ENCODE measurements around the gene NUDCD2.

Gene NUDCD2, protein sequence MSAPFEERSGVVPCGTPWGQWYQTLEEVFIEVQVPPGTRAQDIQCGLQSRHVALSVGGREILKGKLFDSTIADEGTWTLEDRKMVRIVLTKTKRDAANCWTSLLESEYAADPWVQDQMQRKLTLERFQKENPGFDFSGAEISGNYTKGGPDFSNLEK

GRCh38 chr5:163459819-163460561 lies at the start of gene NUDCD2:
TSS of gene NUDCD2 (minus strand) at chr5:163460102. CDS start at chr5:163460050, 52 bp downstream.
- DNase-seq = peak; percentile 83 to 85

DNA sequence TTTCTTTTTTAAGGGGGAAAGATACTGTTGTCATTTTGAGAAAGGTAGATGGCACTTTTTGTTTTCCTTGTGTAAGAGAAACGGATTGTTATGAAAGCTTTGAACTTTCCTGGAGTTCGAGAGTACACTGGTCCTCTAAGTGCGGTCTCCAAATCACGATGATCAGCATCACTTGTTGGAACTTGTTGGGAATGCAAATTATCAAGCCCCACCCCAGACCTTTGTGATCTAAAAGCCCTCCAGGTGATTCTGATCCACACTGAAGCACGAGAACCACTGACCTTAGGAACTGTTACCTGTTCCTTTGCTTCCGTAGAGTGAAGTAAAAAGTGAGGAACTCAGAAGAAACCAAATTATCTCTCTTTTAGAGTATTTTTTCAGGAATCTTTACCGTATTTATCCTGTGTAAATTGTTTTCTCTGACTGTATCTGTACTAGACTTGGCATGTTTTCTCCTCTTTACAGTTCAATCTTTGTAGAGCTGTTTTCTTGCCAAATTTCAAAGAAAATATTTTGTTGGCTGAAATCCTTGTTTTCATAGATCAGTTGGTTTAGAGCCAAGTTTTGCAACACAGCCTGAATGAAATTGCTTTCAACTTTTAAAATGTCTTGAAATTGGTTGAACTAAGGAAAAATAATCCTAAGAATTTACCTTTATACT lies 49.5 kb upstream of the NUDCD2 start:
- no peak for DNase-seq

GRCh38 chr5:163508753-163509152 lies 48.9 kb upstream of the NUDCD2 start:
- no peak for DNase-seq

DNA sequence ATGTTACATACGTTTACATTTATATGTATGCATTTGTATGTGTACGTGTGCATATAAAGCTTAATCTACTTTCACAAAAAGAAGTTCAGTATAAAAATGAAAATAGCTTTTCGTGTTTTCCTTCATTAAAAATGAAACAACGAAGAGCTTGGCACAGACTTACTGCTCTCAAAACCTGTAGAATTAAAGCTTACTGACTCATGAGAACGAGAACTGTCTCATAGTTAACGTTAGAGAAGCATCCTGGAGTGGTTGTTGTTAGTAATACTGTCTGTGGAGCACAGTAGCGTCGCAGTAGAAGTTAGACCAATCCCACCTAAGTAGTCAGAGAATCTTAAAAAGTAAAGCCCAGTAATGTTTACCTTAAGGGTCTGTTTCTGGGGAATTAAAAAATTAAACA lies 46.8 kb upstream of the NUDCD2 start:
- no peak for DNase-seq

DNA sequence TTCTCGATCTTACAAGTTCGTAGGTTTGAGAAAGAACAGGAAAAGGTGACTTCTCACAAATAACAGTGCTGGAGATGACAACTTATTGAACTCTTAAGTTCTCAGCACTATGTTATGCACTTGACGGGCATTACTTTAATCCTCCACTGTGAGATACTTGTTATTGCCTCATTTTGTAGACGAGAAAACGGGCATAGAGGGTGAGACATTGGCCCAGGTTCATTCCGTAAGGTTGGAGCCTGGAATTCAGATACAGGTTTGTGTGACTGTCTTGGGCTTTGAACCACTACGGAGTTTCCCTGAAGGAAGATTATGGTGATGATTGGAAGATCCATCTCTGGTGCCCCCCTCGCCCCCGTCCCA lies 46.2 kb upstream of the NUDCD2 start:
- no peak for DNase-seq

GRCh38 chr5:163505368-163506094 lies 45.6 kb upstream of the NUDCD2 start, which contains the start of gene MAT2B:
TSS of gene MAT2B (plus strand) at chr5:163505619. CDS start at chr5:163505687, 68 bp downstream.
- DNase-seq = peak; percentile 74 to 92

DNA sequence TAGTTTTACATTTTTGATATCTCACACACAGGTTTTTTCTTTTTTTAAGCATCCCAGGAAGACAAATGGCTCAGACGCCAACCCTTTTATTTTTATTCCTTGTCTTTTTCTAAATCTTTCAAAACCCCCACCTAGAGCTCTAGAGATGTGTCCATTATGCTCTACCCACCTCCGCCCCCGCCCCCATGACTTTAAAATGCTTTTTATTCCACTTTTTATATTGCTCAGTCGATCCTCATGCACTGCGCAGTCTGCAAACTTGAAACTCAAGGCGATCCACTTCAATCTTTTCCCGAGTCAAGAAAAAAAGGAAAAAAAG lies 45.1 kb upstream of the NUDCD2 start:
- DNase-seq = no peak

DNA sequence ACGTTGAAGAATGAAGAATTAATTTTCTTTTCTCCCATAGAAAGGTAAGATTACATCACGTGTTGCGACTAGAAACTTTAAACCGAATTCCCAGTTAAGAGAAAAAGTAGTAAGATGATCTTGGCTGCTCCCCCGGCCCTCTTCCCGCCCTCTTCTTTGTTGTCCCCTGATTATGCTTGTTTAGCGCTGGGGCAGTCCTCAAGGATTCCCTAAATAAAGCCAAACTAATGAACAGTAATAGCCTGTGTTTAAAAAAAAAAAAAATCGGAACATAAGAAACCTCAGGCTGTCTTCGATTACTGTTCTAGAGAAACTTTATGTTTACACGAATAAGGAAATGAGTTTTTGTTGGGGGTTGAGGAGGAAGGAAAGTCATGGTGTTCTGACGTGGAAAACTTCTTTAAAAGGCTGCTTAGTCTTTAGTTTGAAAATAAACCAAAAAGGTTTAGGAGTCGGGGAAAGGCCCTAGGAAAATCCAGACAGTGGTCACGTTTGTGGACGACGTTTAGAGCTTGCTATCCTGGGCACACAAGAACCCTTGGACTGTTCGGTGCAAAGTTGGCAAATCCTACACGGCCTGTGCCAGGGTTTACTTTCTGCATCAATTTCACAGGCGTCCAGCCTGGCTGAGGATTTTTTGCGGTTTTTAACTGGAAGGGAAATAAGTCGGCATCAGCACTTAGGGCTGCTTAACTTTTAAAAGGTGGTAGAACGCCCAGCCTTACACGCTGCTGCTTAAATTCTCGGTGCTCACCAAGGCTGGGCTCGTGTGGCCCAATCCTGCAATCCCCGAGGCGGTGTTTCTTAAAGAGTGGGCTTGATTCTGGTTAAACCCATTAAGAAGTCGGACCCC lies 44.4 kb upstream of the NUDCD2 start:
- no peak for DNase-seq

- DNase-seq = peak in 1 of 2 experiments; percentile 29
Measured at GRCh38 chr5:163503106-163504078, 43.5 kb upstream of the NUDCD2 start.

- no peak for DNase-seq
Measured at GRCh38 chr5:163502521-163502920, 42.6 kb upstream of the NUDCD2 start.

DNA sequence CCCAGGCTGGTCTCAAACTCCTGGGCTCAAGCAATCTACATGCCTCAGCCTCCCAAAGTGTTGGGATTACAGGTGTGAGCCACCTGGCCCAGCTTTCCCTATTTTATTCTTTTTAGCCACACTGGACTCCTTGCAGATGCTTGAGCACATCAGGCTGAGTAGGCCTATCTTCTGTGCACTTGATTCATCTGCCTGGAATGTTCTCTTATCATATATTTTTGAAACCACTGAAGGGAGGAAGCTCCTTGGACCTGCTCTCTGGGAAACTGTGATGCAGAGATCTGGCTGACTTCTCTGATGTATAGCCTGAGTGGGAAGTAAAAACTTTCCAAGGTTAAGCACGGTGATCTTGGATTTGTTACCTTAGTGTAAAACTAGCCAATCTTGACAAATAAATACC lies 39.0 kb upstream of the NUDCD2 start:
- DNase-seq = no peak

DNA sequence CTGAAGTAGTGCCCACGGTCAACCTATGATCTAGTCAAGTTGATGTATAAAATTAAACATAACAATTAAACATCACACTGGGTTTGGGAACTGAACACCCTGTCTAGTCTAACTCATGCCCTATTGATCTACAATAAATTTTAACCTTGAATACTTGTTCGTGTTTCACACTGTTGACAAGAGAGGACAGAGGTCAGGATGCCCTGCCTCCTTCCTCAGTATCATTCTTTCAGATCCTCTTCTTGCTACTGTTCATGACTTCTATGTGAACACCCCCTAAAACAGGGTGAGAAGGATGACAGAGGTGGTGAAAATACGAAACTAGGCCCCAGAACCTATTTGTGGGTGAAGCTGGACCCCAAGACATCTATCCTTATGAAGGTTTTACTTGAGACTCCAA lies 37.4 kb upstream of the NUDCD2 start:
- no peak for DNase-seq

GRCh38 chr5:163496286-163496685 lies 36.4 kb upstream of the NUDCD2 start:
- DNase-seq = no peak

GRCh38 chr5:163489745-163490075 lies 29.8 kb upstream of the NUDCD2 start:
- DNase-seq = no peak

GRCh38 chr5:163489055-163489744 lies 29.3 kb upstream of the NUDCD2 start:
- DNase-seq = no peak

DNA sequence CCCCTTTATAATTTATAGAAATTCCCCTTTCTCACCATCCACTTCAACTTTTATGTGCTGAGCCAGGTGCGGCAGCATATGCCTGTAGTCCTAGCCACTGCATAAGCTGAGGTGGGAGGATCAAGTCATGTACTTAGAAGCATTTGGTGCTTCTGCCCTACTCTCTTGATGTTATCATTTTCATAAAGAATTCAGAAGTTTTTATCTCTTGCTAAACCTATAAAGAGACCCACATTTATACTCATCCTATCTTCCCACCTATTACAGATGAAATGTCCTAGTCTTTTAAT lies 19.0 kb upstream of the NUDCD2 start:
- DNase-seq = no peak

DNA sequence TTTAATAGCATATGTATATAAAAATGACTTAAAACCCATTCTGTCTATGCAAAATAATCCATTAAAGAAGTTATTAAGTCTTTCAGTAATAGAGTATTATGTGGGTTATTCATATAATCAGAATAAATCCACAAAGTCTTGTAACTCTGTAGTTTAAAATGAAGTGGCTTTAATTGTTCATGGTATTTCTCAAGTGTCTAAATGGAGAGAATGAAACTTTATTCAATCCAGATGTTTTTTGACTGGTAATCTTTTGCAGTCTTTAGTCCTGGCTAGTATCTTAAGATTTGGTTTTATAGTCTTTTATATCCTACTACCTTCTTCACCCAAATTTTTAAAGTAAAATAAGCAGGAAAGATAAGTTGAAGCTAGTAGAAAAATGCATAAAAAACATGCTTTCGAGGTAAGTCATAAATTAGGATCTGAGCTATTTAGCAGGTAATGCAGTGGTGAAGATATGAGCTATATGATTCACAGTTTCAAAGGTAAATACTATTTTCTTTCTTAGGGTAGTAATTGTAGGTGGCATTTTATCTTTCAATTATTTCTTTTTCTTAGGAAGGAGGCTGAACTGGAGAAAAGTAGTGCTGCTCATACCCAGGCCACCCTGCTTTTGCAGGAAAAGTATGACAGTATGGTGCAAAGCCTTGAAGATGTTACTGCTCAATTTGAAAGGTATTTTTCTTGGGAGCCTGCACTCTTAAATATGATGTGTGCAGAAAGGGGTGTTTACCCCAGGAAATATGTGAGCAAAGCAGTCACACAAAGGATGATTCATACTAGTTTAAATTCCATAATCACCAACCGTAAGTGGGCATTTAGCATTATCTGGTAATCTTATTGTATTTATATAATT lies 18.5 kb upstream of the NUDCD2 start:
- no peak for DNase-seq

GRCh38 chr5:163475411-163475810 lies 15.5 kb upstream of the NUDCD2 start:
- DNase-seq = no peak

DNA sequence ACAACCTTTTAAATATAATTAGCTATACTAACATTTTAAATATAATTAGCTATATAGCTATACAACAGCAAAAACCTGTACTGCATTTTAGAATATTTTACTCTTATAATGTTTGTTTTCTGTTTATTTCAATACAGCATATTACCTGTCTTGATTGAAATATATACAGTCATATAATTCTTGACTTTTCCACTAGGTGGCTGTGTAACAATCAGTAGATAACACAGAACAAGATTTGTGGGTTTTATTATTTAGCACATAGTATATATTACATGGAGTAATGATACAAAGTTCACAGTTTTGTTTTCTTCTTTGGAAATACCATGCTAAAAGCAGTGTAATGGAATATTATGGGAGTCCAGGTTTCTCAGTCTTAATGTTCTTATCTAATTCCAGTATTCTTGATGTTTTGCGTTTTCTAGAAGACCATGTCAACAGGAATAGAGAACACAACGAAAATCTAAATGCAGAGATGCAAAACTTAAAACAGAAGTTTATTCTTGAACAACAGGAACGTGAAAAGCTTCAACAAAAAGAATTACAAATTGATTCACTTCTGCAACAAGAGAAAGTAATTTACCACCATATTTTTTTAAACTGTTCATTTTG lies 13.8 kb upstream of the NUDCD2 start:
- no peak for DNase-seq

DNA sequence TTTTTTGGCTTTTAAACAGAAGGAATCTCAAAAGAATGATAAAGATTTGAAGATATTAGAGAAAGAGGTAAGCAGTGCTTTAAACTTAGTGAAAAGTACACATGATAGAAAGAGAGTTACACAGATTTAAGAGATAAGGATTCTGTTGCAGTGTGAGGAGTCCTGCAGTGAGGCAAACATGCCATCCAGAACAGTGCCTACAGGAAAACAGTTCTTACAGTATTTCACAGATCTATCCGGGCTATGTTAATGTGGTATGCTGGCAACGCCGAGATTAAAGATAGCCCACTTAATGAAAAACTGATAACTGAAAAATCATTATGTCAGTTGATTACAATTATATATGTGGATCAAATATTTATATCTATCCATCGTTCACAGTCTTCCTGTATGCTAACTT lies 7.8 kb upstream of the NUDCD2 start:
- no peak for DNase-seq
